OCI-LY7 (cell line): ENCODE results near the gene GALNT11.

Experiments
- EZH2phosphoT487 ChIP-seq: fragments of 200-600 bp; sonication (generic); IDR thresholded peaks from 2 replicates; pipeline ENCODE4 v1.6.1; 2018; ENCODE audit warnings: low read depth, borderline replicate concordance, mild to moderate bottlenecking, mixed run types, antibody characterized with exemption, low read length, moderate library complexity, mixed read lengths
- TF ChIP-seq, protein P1 (sequence below): fragments of 200-600 bp; sonication (generic); conservative IDR thresholded peaks from 2 replicates; pipeline ENCODE4 v1.5.1; 2014; ENCODE audit warnings: mild to moderate bottlenecking, antibody characterized with exemption, low read length, moderate library complexity, mixed read lengths

DNA sequence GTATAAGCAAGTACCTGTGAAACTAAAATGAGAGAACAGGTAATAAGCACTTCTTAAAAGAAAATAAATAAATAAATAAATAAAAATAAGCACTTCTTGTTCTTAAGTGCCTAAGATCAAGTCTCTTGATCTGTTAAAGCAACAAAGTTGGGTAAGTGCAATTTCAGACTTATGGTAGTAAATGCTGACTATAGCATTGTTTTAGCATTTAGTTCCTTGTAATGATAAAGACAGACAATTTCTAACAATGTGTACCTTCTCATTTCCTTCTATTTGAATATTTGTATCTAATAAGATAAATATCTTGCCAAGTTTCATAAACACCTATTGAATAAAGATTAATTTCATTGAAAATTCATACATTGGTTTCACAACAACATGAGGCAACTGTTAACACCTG lies 87.4 kb downstream of the GALNT11 start:
- TF ChIP-seq, protein P1, sequence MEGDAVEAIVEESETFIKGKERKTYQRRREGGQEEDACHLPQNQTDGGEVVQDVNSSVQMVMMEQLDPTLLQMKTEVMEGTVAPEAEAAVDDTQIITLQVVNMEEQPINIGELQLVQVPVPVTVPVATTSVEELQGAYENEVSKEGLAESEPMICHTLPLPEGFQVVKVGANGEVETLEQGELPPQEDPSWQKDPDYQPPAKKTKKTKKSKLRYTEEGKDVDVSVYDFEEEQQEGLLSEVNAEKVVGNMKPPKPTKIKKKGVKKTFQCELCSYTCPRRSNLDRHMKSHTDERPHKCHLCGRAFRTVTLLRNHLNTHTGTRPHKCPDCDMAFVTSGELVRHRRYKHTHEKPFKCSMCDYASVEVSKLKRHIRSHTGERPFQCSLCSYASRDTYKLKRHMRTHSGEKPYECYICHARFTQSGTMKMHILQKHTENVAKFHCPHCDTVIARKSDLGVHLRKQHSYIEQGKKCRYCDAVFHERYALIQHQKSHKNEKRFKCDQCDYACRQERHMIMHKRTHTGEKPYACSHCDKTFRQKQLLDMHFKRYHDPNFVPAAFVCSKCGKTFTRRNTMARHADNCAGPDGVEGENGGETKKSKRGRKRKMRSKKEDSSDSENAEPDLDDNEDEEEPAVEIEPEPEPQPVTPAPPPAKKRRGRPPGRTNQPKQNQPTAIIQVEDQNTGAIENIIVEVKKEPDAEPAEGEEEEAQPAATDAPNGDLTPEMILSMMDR, result no peak
- TF ChIP-seq EZH2phosphoT487, result no peak
